ENCODE results near the gene ASB11. TPM values are rescaled to one million over a fixed set of nuclear protein-coding genes. Genes with fewer than 3 reads are reported as not detected.
"Not testable (repeated sequence)": the region's sequence is repeated elsewhere in the genome, so short reads cannot be mapped to it uniquely, and the experiment has no call there.

ASB11 gene
- total RNA-seq, 2 experiments from 2014 or later, result not detected

DNA sequence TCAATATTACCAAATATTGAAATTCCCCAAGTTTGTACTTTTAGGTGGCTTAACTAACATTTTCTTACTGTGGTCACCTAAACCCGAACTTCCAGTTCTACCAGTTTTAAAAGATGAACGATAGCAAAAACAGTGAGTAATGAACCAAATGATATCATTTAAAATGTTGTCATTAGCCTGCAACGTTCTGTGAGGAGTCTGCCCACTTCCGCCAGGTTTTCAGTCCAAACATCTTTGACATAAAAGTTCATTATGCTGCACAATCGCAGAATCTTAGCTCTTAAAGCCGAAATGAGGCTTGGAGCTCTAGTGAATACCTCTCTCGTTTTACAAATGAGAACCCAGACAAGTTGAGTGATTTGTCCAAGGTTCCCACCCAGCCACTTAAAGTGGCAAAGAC lies 19.1 kb upstream of the ASB11 start:
- Mint-ChIP-seq H3K4me1 (peaks cover 25% of the 10 kb centered on the region), H3K27ac (peak overlapping the region; percentile 92), H3K9me3 (no peaks in the 10 kb centered on the region), H3K36me3 (ENCODE audit: low read depth) (peaks cover 14% of the 10 kb centered on the region), H3K27me3 (peaks cover 9% of the 10 kb centered on the region), H3K4me3 (peak overlapping the region; percentile 92)
- POLR2A ChIA-PET, result interaction anchor here (0.9 to 1.4 kb wide), 4 partner anchors 32 to 455 kb away, joined by 3 to 5 read pairs (median 4); partner anchors contain the start of gene ZRSR2
- peak; percentile 40 for DNase-seq
- CTCF ChIA-PET, result interaction anchor here (0.7 kb wide), 1 partner anchor 35 kb away, joined by 3 read pairs; no protein-coding TSS in a partner anchor

DNA sequence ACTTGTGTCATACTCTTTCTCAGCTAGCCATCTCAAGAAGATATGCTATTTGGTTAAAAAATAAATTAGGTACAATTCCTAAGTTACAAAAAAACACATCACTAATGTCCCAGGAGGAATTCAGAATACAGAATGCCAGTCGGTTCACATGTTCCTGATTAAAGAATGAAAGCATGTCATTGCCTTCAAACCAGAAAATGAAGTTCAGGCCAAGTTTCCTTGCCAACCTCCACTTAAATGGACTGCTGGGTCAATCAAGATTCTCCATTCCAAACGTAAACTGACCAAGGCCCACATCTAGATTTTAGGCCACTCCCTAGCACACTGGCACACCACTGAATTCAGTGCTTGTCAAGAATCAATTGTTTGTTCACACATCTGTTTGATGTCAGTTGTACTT lies 13.4 kb upstream of the ASB11 start:
- Mint-ChIP-seq H3K36me3 (ENCODE audit: low read depth) (peaks cover 32% of the 10 kb centered on the region), H3K27me3 (no peaks in the 10 kb centered on the region), H3K4me1 (peaks cover 11% of the 10 kb centered on the region), H3K4me3 (no peak overlapping the region), H3K9me3 (no peaks in the 10 kb centered on the region), H3K27ac (no peak overlapping the region)
- no peak for DNase-seq
- ChIA-PET POLR2A (no interaction called here), CTCF (no interaction called here)

DNA sequence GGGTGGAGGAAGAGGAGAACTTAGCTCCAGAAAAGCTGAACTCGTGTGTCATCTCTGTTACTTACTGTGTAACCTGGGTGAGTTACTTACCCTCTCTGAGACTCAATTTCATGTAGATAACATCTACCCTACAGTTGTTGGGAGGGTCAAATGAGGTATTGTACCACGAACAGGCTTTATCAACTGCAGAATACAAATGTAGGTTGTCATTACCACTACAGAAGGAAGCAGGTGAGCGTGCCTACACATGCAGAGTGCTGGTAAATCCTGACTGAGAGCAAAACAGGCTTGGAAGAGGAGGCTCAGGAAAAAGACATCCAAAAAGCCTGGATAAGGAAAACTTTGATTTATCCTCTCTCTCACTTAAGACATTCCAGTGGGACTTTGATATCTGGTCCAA lies 12.7 kb upstream of the ASB11 start:
- ChIA-PET CTCF (no interaction called here), POLR2A (no interaction called here)
- no peaks in the 10 kb centered on the region for H3K27me3 Mint-ChIP-seq
- H3K4me1 Mint-ChIP-seq, result peaks cover 9% of the 10 kb centered on the region
- H3K27ac Mint-ChIP-seq, result no peak overlapping the region
- DNase-seq, result no peak
- H3K36me3 Mint-ChIP-seq (ENCODE audit: low read depth), result peaks cover 37% of the 10 kb centered on the region
- H3K9me3 Mint-ChIP-seq, result no peaks in the 10 kb centered on the region
- H3K4me3 Mint-ChIP-seq, result no peak overlapping the region

DNA sequence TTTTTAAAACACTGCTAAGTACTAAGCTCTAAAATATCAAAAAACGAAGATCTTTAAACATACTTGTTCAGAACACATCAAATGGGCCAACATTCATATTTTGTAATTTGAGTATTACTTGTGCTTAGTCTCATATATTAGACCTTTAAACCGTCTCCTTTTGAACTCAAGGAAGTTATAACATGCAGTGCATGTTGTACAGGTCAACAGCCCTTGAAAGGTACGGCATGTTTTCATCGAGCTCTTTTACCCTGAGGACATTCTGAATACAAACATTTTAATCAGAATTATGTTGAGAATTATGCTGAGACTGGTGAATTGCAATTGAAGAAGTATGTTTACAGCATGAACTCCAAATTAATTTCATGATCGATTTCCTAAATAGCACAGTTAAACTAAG lies 7.0 kb upstream of the ASB11 start:
- H3K36me3 Mint-ChIP-seq (ENCODE audit: low read depth), result peaks cover 43% of the 10 kb centered on the region
- ChIA-PET POLR2A (no interaction called here), CTCF (no interaction called here)
- no peaks in the 10 kb centered on the region for H3K9me3 Mint-ChIP-seq
- H3K4me3 Mint-ChIP-seq, result no peak overlapping the region
- no peaks in the 10 kb centered on the region for H3K4me1 Mint-ChIP-seq
- H3K27ac Mint-ChIP-seq, result no peak overlapping the region
- H3K27me3 Mint-ChIP-seq, result no peaks in the 10 kb centered on the region
- no peak for DNase-seq

DNA sequence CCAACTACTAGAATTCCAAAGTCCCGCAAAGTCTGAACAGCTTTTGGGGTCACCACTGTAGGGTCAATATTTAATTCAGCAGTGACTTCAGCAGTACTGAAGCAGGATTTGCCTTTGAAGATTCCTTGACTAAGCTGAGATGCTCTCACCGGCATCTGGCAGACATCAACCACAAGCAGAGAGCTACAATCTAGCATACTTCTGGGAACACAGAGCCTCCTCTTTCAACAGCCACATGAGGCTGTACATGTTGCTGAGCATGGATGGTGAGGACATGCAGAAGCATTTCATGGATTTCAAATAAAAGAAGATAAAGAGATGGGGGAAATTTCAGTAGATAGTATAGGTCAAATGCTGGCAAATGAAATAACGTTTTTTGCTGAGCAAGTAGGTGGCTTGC lies 6.6 kb upstream of the ASB11 start:
- Mint-ChIP-seq H3K4me1 (no peaks in the 10 kb centered on the region), H3K27me3 (no peaks in the 10 kb centered on the region), H3K4me3 (no peak overlapping the region), H3K9me3 (no peaks in the 10 kb centered on the region), H3K36me3 (ENCODE audit: low read depth) (peaks cover 42% of the 10 kb centered on the region), H3K27ac (no peak overlapping the region)
- CTCF ChIA-PET, result no interaction called here
- POLR2A ChIA-PET, result no interaction called here
- DNase-seq, result no peak

DNA sequence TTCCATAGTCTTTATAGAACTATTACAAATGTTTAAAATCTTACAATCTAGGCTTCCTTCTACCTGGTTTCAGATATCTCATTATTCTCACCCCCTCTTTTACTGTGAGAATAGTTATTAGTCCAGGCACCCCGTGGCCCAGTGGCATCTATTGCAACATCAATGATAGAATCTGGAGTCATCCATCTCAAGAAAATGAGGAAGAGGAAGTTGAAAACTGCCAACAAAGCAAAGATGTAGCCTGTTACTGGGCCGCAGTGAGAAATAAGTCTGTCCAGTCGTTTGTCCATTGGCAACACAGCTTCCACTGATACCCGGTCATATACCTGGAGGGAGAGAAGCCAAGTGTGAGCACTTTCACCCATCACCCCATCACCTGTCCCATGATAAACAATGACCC lies 6.0 kb upstream of the ASB11 start:
- DNase-seq, result no peak
- POLR2A ChIA-PET, result no interaction called here
- Mint-ChIP-seq H3K9me3 (no peaks in the 10 kb centered on the region), H3K4me1 (no peaks in the 10 kb centered on the region), H3K27me3 (no peaks in the 10 kb centered on the region), H3K36me3 (ENCODE audit: low read depth) (peaks cover 42% of the 10 kb centered on the region), H3K27ac (no peak overlapping the region), H3K4me3 (no peak overlapping the region)
- CTCF ChIA-PET, result no interaction called here

DNA sequence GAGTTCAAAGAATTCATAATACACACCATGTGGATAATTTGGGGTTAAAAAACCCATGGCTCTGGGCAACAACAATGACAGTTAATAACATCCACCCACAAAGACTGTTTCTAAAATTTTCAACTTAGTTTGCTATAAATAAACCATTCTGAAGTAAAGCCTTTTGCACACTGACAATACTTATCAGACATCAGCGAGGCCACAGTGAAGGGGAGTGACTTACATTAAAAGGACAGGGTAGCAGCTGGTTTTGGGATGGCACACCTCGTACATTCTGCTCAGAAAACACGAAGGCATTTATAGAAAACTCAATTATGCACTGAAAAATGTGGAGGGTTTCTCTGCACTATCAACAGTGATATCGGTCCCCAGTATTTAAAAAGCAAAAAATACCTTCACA lies 4.9 kb upstream of the ASB11 start:
- ChIA-PET CTCF (no interaction called here), POLR2A (no interaction called here)
- Mint-ChIP-seq H3K27me3 (no peaks in the 10 kb centered on the region), H3K4me3 (no peak overlapping the region), H3K9me3 (no peaks in the 10 kb centered on the region), H3K27ac (no peak overlapping the region), H3K4me1 (no peaks in the 10 kb centered on the region), H3K36me3 (ENCODE audit: low read depth) (peaks cover 42% of the 10 kb centered on the region)
- no peak for DNase-seq

DNA sequence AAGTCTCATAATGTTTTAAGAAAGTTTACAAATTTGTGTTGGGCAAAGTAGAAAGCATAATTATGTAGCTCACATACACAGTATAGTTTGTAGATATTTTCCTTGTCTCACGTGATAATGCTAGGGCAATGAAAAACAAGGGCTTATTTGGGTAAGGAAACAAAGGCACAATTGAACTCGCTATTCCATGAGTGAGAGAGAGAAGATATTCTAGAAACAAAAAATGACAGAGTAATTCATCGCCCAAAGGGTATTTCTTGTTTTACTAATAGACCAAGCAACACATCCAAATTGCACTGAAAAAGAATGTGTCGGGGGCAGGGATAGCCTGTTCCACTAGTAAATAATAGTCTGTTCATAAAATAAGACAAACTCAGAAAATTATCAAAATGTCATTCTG lies 3.6 kb upstream of the ASB11 start:
- Mint-ChIP-seq H3K36me3 (ENCODE audit: low read depth) (peaks cover 37% of the 10 kb centered on the region), H3K9me3 (no peaks in the 10 kb centered on the region), H3K4me3 (no peak overlapping the region), H3K4me1 (no peaks in the 10 kb centered on the region), H3K27me3 (no peaks in the 10 kb centered on the region), H3K27ac (no peak overlapping the region)
- CTCF ChIA-PET, result no interaction called here
- no peak for DNase-seq
- POLR2A ChIA-PET, result no interaction called here

DNA sequence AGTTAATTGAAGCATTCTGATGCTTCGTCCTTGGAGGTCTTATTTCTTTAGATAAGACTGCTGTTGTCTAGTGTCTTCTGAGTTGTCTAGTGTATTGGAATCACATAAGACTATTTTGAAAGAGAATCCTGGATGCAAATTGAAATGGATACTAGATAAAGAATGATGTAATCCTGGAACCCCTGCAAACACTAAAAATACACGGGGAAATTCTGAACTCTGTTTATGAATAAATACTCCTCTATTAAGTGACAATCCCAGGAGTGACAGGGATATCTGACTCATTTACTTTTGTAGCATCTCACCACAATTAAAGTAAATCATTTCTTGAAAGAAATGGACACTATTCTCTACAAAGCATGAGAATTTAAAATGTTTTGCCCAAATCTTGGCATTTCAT lies 968 bp downstream of the ASB11 start:
- H3K4me3 Mint-ChIP-seq, result no peak overlapping the region
- no peaks in the 10 kb centered on the region for H3K27me3 Mint-ChIP-seq
- H3K27ac Mint-ChIP-seq, result no peak overlapping the region
- H3K36me3 Mint-ChIP-seq (ENCODE audit: low read depth), result peaks cover 8% of the 10 kb centered on the region
- no peaks in the 10 kb centered on the region for H3K9me3 Mint-ChIP-seq
- CTCF ChIA-PET, result no interaction called here
- no peaks in the 10 kb centered on the region for H3K4me1 Mint-ChIP-seq
- no peak for DNase-seq
- POLR2A ChIA-PET, result no interaction called here

DNA sequence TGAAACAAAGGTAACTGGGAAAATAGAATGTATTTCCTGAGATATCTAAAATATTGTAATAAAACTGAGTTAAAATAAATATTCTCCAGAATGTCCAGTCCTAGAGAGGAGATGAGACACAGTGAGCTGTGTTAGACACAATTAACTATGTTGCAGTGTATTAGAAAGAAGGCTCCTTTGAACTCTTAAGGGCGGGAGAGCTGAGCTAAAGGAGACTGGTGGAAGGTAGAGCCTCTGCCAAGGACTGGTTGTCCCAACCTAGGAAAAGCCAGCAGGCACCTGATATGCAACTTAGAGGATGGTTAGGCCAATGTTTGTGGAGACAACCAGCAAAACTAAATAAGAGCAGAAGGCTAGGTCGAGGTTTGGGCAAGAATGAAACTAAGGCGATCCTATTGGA lies 4.3 kb downstream of the ASB11 start:
- Mint-ChIP-seq H3K9me3 (no peaks in the 10 kb centered on the region), H3K4me3 (no peak overlapping the region), H3K36me3 (ENCODE audit: low read depth) (no peaks in the 10 kb centered on the region), H3K4me1 (no peaks in the 10 kb centered on the region), H3K27ac (no peak overlapping the region), H3K27me3 (no peaks in the 10 kb centered on the region)
- POLR2A ChIA-PET, result no interaction called here
- DNase-seq, result no peak
- CTCF ChIA-PET, result no interaction called here

DNA sequence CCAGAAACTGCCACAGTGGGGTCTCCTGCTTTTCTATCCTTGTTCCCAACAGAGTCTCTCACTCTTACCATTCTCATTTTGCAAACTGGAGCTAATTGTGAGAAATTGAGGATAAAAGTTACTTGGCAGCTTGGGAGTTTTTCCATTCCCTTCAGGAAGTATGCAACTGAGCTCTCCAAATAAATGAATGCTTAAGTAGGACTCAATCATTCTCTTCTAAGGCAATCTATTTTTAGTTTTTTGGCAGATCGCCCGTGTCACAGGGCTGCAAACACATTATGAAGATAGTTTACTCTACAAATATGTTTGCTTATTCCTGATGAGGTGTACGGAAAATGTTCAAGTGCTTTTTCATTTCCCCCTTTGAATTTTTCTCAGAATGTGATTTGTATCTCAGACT lies 5.3 kb downstream of the ASB11 start:
- Mint-ChIP-seq H3K36me3 (ENCODE audit: low read depth) (no peaks in the 10 kb centered on the region), H3K9me3 (no peaks in the 10 kb centered on the region), H3K4me3 (no peak overlapping the region), H3K27ac (no peak overlapping the region), H3K4me1 (no peaks in the 10 kb centered on the region), H3K27me3 (no peaks in the 10 kb centered on the region)
- CTCF ChIA-PET, result no interaction called here
- DNase-seq, result no peak
- POLR2A ChIA-PET, result no interaction called here

DNA sequence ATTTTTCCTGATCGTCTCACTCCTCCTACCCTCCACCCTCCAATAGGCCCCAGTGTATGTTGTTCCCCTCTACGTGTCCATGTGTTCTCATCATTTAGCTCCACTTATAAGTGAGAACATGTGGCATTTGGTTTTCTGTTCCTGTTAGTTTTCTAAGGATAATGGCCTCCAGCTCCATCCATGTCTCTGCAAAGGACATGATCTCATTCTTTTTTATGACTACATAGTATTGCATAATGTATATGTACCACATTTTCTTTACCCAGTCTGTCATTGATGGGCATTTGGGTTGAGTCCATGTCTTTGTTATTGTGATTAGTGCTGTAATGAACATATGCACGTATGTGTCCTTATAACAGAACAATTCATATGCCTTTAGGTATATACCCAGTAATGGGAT lies 9.5 kb downstream of the ASB11 start:
- H3K9me3 Mint-ChIP-seq; H3K4me3 Mint-ChIP-seq; H3K27ac Mint-ChIP-seq; DNase-seq; CTCF ChIA-PET; POLR2A ChIA-PET; H3K36me3 Mint-ChIP-seq (ENCODE audit: low read depth); H3K27me3 Mint-ChIP-seq: not testable (repeated sequence)
- H3K4me1 Mint-ChIP-seq, result peaks cover 12% of the 10 kb centered on the region

DNA sequence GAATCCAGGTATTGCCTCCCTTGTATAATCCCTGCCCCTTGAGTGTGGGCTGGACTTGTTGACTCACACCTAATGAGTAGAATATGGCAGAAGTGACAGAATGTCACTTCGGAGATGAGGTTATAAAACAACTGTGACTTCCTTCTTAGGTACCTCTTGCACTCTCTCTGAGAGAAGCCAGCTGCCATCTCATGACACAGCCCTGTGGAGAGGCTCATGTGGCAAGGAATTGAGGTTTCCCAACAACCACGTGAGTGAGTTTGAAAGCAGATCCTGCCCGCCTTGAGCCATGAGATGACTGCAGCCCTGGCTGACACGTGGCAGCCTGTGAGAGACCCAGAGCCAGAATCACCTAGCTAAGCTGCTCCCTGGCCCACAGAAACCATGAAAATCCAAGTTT lies 13.5 kb downstream of the ASB11 start:
- POLR2A ChIA-PET, result interaction anchor here (0.9 kb wide), 2 partner anchors 33 to 57 kb away, joined by 3 to 4 read pairs; no protein-coding TSS in a partner anchor
- Mint-ChIP-seq H3K36me3 (ENCODE audit: low read depth) (no peaks in the 10 kb centered on the region), H3K4me1 (peaks cover 21% of the 10 kb centered on the region), H3K27me3 (no peaks in the 10 kb centered on the region), H3K4me3 (no peak overlapping the region), H3K9me3 (no peaks in the 10 kb centered on the region), H3K27ac (no peak overlapping the region)
- CTCF ChIA-PET, result no interaction called here
- DNase-seq, result peak; percentile 43

DNA sequence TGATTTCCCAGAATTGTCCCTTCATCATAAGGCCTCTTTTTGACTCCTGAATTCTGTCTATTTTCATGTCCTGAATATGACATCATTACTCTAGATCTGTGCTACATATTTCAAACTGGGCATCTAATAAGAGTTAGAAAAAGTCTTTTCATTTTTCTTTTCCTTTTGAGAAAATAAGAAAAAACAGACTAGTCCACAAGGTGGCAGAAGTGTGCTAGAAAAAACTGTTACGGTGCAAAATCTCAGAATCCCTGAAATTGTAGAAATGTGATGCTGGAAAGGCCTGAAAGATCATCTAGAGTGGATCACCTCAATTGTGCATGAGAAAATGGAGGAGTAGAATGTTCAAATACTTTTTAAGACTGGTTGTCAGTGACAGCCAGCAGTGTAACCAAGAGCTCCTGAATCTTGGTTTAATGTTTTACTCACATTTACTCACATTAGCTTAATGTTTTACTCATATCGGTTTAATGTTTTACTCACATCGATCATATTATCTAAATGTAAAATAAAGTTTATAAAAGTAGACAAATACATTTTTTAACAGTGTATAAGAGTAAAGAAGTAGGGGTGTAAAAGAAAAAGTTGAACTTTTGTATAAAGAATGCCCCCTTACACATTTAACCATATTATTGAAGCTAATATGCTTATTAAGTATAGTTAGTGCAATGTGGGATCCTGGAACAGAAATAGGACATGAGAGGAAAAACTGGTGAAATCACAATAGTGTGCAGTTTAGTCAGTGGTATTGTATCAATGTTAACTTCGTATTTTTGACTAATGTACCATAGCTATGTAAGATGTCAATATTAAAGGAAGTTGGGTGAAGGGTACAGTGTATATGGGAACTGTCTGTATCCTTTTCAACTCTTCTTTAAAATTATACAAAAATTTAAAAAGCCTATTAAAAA lies 15.2 kb downstream of the ASB11 start:
- no peak overlapping the region for H3K27ac Mint-ChIP-seq
- no peak overlapping the region for H3K4me3 Mint-ChIP-seq
- no peaks in the 10 kb centered on the region for H3K9me3 Mint-ChIP-seq
- CTCF ChIA-PET, result interaction anchor here (0.7 to 2.6 kb wide), 5 partner anchors 10 to 167 kb away, joined by 3 to 9 read pairs (median 3); partner anchors contain the start of gene PIGA
- DNase-seq, result no peak
- H3K4me1 Mint-ChIP-seq, result peaks cover 21% of the 10 kb centered on the region
- POLR2A ChIA-PET, result no interaction called here
- H3K27me3 Mint-ChIP-seq, result no peaks in the 10 kb centered on the region
- no peaks in the 10 kb centered on the region for H3K36me3 Mint-ChIP-seq (ENCODE audit: low read depth)

Data from activated CD4-positive, alpha-beta memory T cell treated with anti-CD3 and anti-CD28 coated beads, Interleukin-2, amount 10 ng/mL, durations not matched to agents 7 days and 5 days (primary cell).